NCI-H146 treated with DMSO at 0.1 percent for 48 hours (cell line): ENCODE results near the gene VWC2L.

Experiments used
- DNase-seq: peaks from one replicate; lab custom pipeline; 2025; ENCODE audit not compliant: unreplicated experiment; lab: John Stamatoyannopoulos, UW

The VWC2L gene

DNA sequence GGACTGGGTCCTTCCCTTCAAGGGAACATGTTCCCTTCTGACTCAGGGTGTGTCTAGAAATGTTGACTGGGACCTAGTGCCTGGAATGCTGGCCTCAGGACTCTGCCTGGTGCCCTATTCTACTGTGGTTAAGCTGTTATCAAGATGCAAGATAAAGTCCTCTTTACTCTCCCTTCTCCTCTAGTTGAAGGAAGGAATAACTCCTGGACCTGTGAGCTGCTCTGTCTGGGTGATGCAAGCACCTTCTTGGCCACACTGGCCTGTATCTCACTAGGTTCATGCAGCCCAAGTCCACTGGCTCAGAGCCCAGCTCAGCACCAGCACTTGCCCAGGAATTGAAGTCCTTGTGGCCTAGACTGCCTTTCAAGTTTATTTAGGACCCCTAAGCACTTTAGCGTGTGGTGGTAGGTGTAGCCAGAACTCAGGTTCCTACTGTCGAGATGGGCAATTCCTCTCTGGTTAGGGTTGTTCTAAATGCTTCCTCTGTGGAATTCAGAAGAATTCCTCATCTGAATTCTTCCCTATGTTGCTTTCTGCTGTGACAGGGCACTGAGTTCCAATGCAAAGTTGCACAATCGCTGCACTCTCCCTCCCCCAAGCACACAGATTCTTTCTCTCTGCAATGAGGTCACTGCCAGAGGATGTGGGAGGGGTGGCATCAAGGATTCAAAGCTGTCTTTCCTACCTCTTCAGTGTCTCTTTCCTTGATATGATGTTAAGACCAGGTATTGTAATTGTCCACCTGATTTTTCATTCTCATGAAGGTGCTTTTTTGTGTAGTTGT is 54.7 kb downstream of the VWC2L start:
- no peak for DNase-seq

DNA sequence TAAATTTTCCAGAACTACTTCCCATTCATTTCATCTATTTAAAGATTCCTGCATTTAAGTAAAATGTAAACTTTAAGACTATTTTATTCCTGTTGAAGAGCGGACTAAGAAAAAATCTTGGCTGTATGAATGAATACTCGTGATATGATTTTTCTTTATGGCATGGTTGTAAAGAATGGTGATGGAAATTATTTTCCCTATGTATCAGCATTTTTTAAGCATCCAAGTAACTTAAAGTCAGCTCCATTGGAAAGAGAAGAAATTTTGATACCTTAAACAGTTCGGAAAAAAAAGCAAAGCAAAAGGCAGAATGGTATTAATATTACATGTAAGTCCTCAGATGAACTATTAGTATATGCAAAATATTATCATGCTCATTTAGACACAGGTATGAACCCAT is 58.9 kb downstream of the VWC2L start:
- no peak for DNase-seq

DNA sequence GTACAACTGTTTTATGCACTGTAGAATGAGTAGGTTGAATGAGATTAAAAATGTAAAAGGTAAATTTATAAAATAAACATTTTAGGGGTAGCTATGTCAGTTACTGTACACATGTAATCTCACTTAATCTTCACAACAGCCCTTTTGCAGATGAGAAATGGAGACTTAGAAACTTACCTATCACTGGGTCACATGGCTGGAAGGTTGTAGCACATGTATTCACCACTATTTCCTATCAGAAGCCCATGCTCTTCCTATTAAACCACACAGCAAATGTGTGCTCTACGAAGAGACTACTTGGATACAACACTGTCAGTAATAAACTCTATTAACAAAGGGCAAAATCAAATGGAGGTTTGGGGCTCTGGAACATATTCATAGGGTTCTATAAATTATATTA is 60.5 kb downstream of the VWC2L start:
- DNase-seq = no peak

DNA sequence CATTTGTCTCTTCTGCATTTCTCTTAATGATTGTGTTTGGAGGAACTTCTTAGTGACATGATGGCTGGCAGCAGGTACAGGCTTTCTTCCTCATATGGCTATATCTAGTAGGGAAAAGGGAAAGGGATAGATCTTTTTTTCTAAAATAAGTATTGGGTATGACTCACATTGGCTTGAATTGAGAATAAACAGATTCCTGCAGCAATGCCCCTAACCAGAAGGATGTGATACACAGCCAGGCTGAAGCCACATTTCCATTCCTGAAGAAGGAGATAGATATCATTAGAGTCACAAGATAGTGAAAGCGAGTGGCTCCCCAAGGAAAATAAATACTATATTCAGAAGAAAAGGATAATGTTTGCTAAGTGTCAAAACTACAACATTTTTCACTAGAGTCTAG is 61.1 kb downstream of the VWC2L start:
- DNase-seq = no peak

DNA sequence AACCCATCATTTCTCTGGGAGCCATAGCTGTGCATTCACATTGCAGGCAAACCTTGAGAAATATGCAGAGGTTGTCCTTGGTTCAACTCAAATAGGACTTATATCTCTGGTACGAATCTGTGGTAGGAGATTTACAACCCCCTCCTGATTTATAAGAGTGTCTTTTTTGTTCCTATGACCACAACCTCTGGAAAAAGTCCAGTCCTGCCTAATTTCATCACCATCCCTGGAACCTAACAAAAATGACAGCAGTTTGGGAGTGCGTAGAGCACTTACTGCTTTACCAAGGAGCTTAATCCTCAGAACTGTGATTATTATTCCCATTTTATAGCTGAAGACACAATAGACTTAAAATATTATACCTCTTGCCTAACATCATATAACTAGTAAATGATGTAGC is 66.5 kb downstream of the VWC2L start:
- no peak for DNase-seq

DNA sequence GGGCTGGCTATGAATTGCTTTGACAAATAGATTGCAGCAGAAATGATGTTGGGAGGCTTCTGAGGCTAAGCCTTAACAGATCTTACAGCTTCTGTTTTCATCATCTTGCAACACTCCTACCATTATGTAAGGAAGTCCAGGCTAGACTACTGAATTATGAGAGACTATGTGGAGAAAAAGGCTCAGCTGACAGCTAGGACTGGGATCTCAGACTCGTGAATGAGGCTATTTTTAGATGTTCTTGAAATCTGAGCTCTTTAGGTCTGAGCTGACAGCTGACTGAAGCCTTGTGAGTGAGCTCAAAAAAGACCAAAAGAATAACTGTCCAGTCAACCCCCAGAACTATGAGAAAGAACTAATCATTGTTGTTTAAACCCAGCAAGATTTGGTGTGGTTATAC is 70.3 kb downstream of the VWC2L start:
- no peak for DNase-seq

DNA sequence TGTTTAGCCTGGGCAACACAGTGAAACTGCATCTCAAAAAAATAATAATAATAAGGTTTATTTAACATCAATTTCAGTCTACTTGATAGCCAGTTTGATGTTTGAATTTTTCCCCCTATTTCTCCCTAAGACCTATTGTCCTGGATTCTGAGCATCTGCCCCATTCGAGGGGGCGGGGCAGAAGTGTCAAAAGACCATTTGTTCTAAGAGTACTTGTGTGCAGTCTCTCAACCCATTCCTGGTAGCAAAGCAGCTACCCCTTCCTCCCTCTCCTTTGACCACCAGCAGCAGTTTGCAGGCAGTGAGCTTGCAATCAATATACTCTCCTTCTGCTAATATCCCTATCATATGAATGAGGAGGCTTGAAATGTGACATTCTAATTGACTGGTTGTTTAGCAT is 71.9 kb downstream of the VWC2L start:
- no peak for DNase-seq

DNA sequence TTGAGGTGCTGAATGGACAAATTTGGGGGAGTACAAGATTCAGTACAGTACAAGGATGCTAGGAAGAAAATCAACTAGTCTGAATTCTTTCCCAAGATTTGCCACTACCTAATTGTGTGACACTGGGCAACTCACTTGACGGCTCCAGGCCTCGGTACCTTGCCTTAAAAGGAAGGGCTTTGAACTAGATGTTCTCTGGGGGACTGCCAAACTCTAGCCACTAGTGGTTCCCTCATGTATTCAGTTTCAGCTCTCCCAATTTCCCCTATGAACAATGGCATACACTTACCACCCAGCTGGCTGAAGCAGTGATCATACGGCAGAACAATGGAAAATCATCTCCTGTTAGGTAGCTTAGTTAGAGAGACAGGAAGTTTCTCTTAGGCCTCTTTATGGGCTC is 73.4 kb downstream of the VWC2L start:
- no peak for DNase-seq

DNA sequence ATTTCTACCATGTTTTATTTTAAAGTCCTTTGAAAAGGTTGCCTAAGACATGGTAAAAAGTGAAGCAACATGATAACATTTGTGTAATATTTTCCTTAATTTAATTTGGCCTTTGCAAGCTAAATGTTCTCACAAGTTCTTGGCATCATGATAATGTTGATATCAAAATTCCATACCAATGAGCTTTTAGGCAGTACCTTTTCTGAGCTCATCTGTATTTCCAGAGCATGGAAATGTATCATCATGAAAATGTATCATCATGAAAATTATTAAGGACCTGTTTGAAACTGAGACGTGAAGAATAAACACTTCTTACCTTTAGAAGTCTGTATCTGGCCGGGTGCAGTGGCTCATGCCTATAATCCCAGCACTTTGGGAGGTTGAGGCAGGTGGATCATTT is 73.8 kb downstream of the VWC2L start:
- DNase-seq = no peak

DNA sequence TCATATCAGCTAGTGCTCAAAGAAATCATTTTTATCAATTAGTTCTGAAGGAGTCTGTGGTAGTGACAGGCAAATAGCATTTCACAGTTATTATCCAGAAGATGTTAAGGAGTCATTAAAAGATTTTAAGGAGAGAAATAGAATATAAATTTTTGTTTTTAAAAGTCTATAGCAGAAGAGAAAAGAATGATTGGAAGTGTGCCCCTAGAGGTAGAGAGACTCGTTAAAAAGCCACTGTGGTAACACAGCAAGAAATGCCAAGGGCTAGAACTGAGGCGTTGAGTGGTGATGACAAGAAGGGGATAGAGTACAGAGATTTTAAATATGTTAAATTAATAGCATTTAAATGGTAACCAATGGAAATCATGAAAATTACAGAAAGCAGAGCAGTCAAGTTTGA is 78.3 kb downstream of the VWC2L start:
- no peak for DNase-seq

DNA sequence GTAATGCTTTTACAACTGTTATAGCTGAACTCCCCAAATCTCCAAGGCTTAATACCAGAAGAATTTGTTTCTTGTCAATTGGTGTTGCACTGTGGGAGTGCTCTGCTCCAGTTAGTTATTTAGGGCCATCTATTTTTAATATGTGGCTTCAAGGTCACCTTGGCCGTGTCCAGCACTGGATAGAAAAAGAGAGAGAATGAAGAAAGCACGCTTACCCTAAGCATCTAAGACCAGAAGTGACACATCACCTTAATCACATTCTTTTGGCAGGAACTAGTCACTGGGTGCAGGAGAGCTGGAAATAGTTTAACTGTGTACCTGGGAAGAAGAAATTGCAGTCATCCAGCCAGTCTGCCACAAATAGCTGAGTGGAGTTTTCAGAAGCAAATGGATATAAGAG is 78.8 kb downstream of the VWC2L start:
- DNase-seq = no peak

DNA sequence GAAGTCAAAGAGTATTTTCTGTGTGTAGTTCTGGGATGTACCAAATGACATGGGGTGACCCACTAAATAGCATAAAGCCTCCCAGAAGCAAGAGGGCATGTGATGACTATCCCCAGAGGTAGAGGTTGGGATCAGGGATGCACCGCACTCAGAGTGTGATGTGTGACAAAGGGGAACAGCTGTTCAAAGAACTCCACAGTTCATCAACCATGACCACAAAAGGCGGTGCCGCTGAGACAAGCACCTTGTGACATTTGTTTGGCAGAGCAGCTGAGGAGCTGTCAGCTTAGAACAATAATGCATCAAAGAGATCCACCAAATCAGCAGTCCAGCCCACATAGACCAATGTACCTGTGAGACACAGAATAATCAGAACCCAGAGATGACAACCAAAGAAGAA is 81.3 kb downstream of the VWC2L start:
- DNase-seq = peak; percentile 35

DNA sequence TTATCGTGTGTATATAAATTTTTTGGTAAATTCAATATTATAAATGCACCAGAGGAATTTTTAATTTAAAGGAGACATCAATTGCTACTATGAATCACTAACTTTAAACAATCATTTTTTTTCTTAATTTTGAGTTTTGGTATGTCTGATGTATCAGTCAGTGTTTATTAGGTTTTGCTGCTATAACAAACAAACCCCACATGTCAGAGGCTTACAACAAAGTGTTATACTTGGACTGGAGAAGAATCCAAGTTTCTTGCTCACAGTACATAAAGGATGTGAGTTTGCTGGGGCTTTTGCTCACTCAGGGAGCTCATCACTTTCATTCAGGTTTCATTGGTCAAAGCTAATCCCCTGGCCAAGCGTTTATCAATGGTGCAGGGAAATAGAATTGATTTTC is 81.8 kb downstream of the VWC2L start:
- DNase-seq = no peak

DNA sequence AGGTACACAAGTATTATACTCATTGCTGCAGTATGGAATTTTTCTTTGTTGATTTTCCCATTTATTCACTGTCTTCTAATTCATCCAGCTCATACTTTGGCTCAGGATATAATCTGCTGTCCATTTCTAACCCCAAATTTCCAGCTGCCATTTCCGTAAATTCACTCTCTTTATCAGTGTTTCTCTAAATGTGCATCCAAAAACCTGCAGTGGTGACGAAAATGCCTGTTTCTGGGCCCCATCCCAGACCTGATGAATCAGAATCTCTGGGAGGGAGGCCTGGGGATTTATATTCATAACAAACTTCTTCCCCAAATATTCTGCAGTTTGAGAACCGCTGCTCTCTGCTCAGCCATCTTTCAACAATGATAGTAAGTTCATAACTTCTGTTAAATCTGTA is 86.6 kb downstream of the VWC2L start:
- no peak for DNase-seq

DNA sequence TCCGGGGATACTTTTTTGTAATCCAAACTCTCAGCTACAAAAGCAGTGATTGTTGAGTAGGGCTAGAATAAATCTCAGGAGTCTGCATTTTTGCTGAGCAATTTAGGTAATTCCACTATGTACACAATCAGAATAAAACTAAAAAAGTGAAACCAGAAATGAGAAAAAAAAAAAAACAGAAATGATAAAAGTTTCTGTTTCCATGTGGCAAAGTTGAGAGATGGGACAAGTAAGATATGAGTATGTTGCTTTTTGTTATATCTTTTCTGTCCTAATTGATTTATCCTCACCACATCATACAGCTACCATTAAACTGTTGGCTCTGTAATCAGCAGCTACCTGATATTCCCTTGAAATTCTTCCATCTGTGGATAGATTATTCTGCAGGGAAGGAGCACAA is 92.7 kb downstream of the VWC2L start:
- no peak for DNase-seq

DNA sequence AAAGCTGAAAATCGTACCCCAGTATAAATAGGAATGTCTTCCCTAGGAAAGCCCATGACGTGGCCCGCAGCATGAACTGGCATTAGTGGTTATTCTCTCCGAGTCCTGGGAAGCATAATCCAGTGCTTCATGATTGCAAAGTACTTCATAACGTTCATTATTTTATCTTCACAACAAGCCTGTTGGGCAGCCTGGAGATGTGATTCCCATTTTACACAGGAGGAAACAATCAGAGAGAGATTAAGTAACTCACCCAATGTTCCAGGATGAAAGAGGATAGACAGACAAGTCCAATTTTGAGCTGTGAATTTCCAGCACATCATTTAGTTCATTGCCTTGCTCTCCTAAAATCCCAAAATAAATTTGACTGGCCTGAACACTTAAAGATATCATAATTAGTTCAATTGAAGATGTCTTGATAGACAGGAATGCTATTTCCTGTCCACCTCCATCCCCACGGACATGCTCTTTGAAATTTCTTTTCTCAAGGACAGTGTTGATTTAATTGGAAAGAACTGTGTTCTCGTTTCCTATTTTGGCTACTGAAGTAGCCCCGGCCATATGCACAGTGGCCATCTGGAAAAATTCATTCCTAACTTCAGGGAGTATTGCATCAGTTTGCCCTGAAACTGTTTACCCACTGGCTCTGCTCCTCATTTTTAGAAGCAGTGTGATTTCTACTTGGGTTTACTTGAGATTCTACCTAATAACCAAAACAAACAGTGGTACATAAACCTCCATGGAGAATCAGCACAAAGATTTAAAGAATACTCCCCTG is 93.9 kb downstream of the VWC2L start:
- no peak for DNase-seq

DNA sequence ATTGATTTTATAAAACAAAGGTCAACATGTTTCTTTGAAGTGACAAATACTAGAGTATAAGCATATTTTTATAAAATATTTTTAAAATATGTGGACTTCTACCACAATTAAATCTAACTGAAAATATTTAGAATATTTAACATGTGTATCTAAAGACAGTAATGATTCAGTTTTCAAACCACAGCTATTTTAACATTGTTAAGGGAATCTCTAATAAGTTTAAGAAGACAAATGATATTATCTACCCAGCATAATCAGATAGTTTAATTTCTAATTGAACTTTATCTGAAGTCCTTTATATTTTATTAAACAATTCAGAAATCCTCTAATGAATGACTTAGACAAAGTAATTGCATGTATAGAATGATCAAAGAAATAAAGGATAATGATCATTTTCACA is 96.2 kb downstream of the VWC2L start:
- no peak for DNase-seq

DNA sequence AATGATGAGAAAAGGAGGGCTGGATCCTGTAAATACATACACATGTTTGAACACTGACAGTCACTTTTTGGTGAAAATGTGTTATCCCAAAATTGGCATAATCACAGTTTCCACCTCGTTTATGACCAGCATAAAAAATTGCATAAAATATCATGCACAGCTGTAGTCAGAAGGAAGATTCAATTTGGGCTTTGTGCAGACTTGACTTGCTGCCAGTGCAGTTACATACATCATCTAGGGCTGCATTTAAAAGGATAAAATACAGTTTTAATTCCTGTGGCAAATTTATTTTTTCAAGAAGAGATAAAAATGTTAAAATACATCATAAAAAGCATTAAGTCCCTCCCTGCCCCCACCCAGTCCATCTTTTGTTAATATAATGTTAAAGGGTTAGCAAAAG is 103.8 kb downstream of the VWC2L start:
- no peak for DNase-seq

DNA sequence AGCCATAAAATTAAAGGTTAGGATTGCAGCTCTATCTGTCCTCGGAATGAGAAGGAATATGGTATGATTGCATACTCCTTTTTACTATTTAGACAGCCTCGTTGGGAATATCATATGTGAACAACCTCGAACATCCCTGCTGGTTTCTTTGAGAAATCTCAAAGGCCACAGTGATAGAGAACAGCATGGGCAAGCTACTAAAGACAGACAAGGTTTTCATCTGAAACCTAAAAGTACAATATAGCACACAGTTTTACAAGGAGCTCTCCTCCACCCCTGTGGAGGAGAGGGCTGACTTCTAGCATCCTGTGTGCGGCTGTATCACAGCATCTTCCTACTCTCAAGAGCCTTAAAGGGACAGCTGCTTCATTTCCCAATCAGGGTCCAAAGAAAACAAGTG is 104.3 kb downstream of the VWC2L start:
- DNase-seq = no peak

DNA sequence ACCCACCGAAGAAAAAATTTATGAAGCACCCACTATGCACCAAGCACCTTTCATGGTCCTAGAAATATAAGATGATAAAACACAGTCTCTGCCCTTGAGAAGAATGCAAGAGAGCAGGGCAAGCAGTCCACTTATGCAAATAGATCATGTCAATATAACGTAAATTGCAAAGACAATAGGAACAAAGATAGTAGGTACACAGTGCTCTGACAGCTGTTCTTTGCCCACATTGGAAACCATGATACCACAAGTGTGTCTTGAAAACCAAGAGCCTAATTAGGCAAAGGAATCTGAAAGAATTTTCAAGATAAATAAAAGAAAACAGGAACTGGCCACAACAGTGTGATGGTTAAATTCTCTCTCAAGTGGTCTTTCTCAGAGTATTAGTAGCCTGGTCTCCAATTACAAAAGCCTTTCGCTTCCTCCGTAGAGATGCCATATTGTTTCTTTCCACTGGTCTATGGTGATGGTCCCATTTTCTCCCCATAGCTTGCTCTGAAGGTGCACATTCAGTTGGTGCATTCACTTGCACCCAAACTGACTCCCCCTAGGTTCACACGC is 108.5 kb downstream of the VWC2L start:
- peak; percentile 36 for DNase-seq

DNA sequence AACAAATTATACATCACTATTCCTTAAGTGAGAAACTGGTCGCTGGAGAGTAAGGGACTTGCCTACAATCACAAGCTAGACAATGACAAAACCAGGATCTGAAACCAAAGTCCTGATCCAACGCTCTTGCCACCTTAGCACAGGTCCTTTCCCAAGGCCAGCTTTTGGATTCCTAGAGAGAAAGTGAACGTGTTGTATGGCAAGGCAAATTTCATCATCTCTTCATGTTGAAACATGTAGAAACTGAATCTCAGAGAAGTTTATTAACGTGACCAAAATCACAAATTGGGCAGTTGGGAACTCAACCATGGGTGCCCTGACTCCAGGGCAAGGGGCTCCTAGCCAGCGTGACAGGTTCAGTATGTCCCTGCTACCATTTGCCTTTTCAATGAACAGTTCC is 118.2 kb downstream of the VWC2L start:
- no peak for DNase-seq

DNA sequence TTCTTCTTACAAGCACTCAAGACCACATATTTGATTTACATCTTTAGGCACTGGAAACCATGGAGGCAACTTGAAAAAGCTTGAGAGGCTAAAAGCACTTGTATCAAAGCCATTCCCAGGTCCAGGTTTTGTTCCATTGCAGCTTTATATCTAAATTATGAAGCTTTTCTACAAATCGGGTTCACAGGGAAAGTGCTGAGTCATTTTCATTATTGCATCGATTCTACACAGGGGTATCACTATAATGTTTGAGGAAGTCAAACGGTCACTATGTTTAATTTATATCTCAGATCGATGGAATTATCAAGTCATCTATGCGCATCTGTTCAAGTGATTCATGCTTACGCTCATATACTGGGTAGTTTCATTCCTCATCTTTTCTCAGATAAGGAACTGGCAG is 118.7 kb downstream of the VWC2L start:
- DNase-seq = no peak
